ENCODE results near the gene RRM1.
A peak's percentile ranks its signal among the peaks of the same experiment; 100 is the strongest.

RRM1 gene

GRCh38 chr11:4065601-4066377 lies 28.8 kb upstream of the RRM1 start:
- no peak for TF ChIP-seq CTCF (IDR thresholded peaks at IDR 0.05; ENCODE audit: control insufficient read depth, extremely low read depth, insufficient read depth)
- H3K4me3 ChIP-seq (ENCODE audit: low read depth, low read length) = no peak overlapping the region
- DNase-seq (ENCODE audit: low read depth) = no peak

- no peak overlapping the region for H3K4me3 ChIP-seq (ENCODE audit: low read depth, low read length)
- DNase-seq (ENCODE audit: low read depth) = no peak
- no peak for TF ChIP-seq CTCF (IDR thresholded peaks at IDR 0.05; ENCODE audit: control insufficient read depth, extremely low read depth, insufficient read depth)
These were observed 27.7 kb upstream of the RRM1 start for GRCh38 chr11:4066910-4067309.

- no peak for TF ChIP-seq CTCF (IDR thresholded peaks at IDR 0.05; ENCODE audit: control insufficient read depth, extremely low read depth, insufficient read depth)
- DNase-seq (ENCODE audit: low read depth) = no peak
- H3K4me3 ChIP-seq (ENCODE audit: low read depth, low read length) = no peak overlapping the region
These were observed 25.6 kb upstream of the RRM1 start for GRCh38 chr11:4068962-4069361.

- DNase-seq (ENCODE audit: low read depth) = no peak
- no peak for TF ChIP-seq CTCF (IDR thresholded peaks at IDR 0.05; ENCODE audit: control insufficient read depth, extremely low read depth, insufficient read depth)
These were observed 23.3 kb upstream of the RRM1 start for GRCh38 chr11:4071325-4071724.

GRCh38 chr11:4071914-4072313 lies 22.7 kb upstream of the RRM1 start:
- no peak for TF ChIP-seq CTCF (IDR thresholded peaks at IDR 0.05; ENCODE audit: control insufficient read depth, extremely low read depth, insufficient read depth)
- no peak for DNase-seq (ENCODE audit: low read depth)
- H3K4me3 ChIP-seq (ENCODE audit: low read depth, low read length) = no peak overlapping the region

More at GRCh38 chr11:4071325-4071724, 23.3 kb upstream of the RRM1 start:
- no peak overlapping the region for H3K4me3 ChIP-seq (ENCODE audit: low read depth, low read length)

GRCh38 chr11:4072668-4073285 lies 21.8 kb upstream of the RRM1 start:
- peak; percentile 54 for DNase-seq (ENCODE audit: low read depth)
- no peak overlapping the region for H3K4me3 ChIP-seq (ENCODE audit: low read depth, low read length)
- peak; percentile 82 for TF ChIP-seq CTCF (IDR thresholded peaks at IDR 0.05; ENCODE audit: control insufficient read depth, extremely low read depth, insufficient read depth)
